Kidney (tissue), 14 donors: Measurements from ENCODE around the gene CHD2. TPM values are rescaled to one million over a fixed set of nuclear protein-coding genes. Genes with fewer than 3 reads are reported as not detected.
A peak's percentile ranks its signal among the peaks of the same experiment; 100 is the strongest.

ENCODE experiments used
- DNase-seq, 5 donors: peaks; one replicate each; pipeline ENCODE4 v3.0.0-alpha.2; 2013 to 2020
- FAIRE-seq: peaks from 2 replicates; lab custom pipeline; 2012; peaks lifted over from hg19 to GRCh38; lab: Jason Lieb, UNC
- H3K27ac ChIP-seq, 2 donors: one replicate each; pipeline ENCODE4 v1.7.0; 2013; ENCODE audit warnings: low read depth in 2 of 2, low read length in 2 of 2, inconsistent platforms in 1 of 2
- H3K27me3 ChIP-seq: one replicate; pipeline ENCODE4 v1.7.1; 2013; ENCODE audit warnings: low read length, inconsistent platforms; ENCODE audit not compliant: control insufficient read depth, insufficient read depth
- H3K36me3 ChIP-seq, 3 donors: one replicate each; pipeline versions ENCODE4 v1.7.0 to v1.7.1; 2013; ENCODE audit warnings: low read length in 3 of 3, control low read depth in 1 of 3, inconsistent platforms in 1 of 3; ENCODE audit not compliant: insufficient read depth in 3 of 3, control insufficient read depth in 2 of 3
- H3K4me1 ChIP-seq, 3 donors: one replicate each; pipeline versions ENCODE4 v1.7.0 to v1.7.1; 2013; ENCODE audit warnings: low read length in 3 of 3, inconsistent platforms in 1 of 3, low read depth in 1 of 3; ENCODE audit not compliant: control insufficient read depth in 2 of 3, insufficient read depth in 2 of 3
- H3K4me3 ChIP-seq, 3 donors: one replicate each; pipeline versions ENCODE4 v1.7.0 to v1.8.1; 2013; ENCODE audit warnings: low read length in 3 of 3, control low read depth in 1 of 3, inconsistent platforms in 1 of 3
- H3K9ac ChIP-seq, 3 donors: one replicate each; pipeline versions ENCODE4 v1.7.0 to v1.7.1; 2013; ENCODE audit warnings: low read length in 3 of 3, control low read depth in 1 of 3, inconsistent platforms in 1 of 3
- H3K9me3 ChIP-seq, 3 donors: one replicate each; pipeline versions ENCODE4 v1.7.0 to v1.7.1; 2013; ENCODE audit warnings: low read length in 3 of 3, control low read depth in 1 of 3, inconsistent platforms in 1 of 3; ENCODE audit not compliant: control insufficient read depth in 2 of 3, insufficient read depth in 1 of 3
- CTCF ChIP-seq: IDR thresholded peaks from 3 replicates; pipeline ENCODE4 v1.5.1; 2012; ENCODE audit warnings: mild to moderate bottlenecking, moderate library complexity, borderline replicate concordance; ENCODE audit not compliant: insufficient read depth; ENCODE audit errors: extremely low read depth
- intact Hi-C: fragments of 100-400 bp; cut with DNase I; formaldehyde crosslinking; loops from one replicate; pipeline ENCODE4 v1.11.1; 2022
- polyA plus RNA-seq: library from polyadenylated mRNA; stranded (reverse); fragments of 350-450 nt; fragmentation: Illumina TruSeq; extraction: RNeasy Lipid Tissue Mini Kit (QIAGEN cat#74804); gene quantifications from one replicate; pipeline ENCODE4 v1.2.3, GENCODE V29; 2014; ENCODE audit warnings: low read depth, low replicate concordance; ENCODE audit not compliant: insufficient read depth
- total RNA-seq: library from RNA; stranded (reverse); fragmentation: NEBNext Ultra II Directional; extraction: Animal tissue kit (Norgen Biotek cat#: 25700); gene quantifications from one replicate; pipeline ENCODE4 v1.2.1, GENCODE V29; 2021
- donor health status: control.
- donor health status: control.
- donor health status: control.
- donor health status: control.
- donor health status: control.
- donor health status: DM: yes; HTN: yes; CAD: no.
- donor health status: Normal renal cell carcinoma (clear cell type).

Gene CHD2
- total and polyA plus RNA-seq, 2 donors from 2014 or later: 22.5 to 137 TPM

- Histone ChIP-seq H3K36me3 (no peaks in the 10 kb centered on the region), H3K9ac (no peak overlapping the region), H3K27ac (no peak overlapping the region), H3K4me1 (peaks cover 0 to 11% (median 0%) of the 10 kb centered on the region in 3 donors), H3K4me3 (no peak overlapping the region), H3K9me3 (no peaks in the 10 kb centered on the region), H3K27me3 (no peaks in the 10 kb centered on the region)
- no peak for TF ChIP-seq CTCF
- FAIRE-seq: no peak
- peak in 1 of 5 donors; percentile 42 for DNase-seq
- intact Hi-C loops: no loop called here
Observed at GRCh38 chr15:93063796-93064690, 163.9 kb downstream of the CHD2 start.

GRCh38 chr15:93065641-93066045, 165.5 kb downstream of the CHD2 start:
- intact Hi-C loops: no loop called here
- Histone ChIP-seq H3K4me3 (no peak overlapping the region), H3K27me3 (no peaks in the 10 kb centered on the region), H3K4me1 (peaks cover 0 to 11% (median 0%) of the 10 kb centered on the region in 3 donors), H3K9me3 (no peaks in the 10 kb centered on the region), H3K9ac (no peak overlapping the region), H3K36me3 (no peaks in the 10 kb centered on the region), H3K27ac (no peak overlapping the region)
- DNase-seq (peak in 1 of 5 donors; percentile 34), FAIRE-seq (no peak)
- TF ChIP-seq CTCF: no peak

- no peak for FAIRE-seq
- no peaks in the 10 kb centered on the region for H3K9me3 ChIP-seq
- no peak overlapping the region for H3K9ac ChIP-seq
- TF ChIP-seq CTCF: no peak
- no peaks in the 10 kb centered on the region for H3K36me3 ChIP-seq
- peak in 1 of 5 donors; percentile 78 for DNase-seq
- no peaks in the 10 kb centered on the region for H3K27me3 ChIP-seq
- H3K4me3 ChIP-seq: no peak overlapping the region
- peaks cover 0 to 11% (median 0%) of the 10 kb centered on the region in 3 donors for H3K4me1 ChIP-seq
- H3K27ac ChIP-seq: no peak overlapping the region
- intact Hi-C loops: no loop called here
Observed at GRCh38 chr15:93066224-93066681, 166.1 kb downstream of the CHD2 start.
